ENCODE measurements around the gene GLRX.

GLRX gene

DNA sequence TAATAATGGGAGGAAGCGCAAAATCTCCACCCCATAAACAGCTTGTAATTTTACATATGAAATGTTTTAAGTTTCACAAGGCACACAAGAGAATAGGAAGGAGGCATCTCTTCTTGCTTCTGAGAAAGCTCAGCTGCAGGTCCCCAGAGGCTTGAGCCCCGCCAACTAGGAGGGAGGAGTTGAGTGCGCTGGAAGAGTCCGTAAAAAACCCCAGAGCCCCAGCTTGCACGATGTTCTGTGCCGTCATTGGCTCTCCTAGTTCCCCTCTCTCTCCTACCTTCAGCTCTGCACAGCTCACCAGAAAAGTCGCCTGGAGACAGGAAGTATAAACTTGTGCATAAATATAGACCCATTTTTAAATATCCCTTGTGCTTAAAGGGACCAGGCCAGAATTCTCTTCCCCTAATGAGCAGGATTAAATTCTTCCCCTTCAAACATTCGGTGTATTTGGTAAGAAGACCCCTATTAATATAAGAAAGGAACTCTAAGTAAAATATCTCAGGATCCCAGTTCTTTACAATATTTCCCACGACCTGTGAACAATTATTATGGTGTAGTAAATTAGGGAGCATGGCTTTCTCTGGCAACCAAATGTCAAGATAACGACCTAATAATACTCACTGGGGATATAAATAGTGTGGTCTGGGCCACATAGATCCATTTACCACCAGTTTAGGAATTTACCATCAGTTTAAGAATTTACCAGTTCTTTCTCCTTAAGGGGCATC lies 13.7 kb downstream of the GLRX start:
- DNase-seq (ENCODE audit: low read depth) = no peak

DNA sequence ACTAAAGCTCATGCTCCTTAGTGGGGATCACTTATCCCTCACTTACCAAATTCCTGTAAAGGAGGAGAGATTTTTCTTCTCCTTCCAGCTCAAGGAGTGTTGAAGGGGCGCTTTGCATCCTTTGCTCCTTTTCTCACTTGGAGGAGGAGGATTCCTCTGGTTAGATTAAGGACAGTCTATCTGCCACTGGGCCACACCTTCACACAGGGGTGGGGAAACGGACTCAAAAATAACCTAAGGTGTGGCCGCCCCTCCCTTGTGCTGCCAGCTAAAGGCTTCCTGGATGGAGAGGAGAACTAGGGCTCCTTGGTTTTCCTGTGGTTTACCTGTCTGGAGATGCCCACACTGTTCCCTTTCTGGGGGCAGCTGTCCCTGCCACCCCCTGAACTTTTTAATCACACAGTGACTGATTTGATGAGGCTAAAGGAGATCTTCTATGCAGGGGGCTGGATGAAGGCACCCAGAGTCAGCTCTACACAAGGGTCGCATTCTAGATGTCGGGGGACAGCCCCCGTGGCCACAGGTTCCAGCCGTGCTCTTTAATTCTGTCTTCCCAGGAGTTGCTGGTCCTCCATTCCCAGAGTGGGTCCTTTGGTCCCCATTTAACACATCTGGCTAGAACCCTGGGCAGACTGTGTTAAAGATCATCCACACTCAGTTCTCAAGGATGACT lies 14.4 kb downstream of the GLRX start:
- DNase-seq (ENCODE audit: low read depth) = no peak

DNA sequence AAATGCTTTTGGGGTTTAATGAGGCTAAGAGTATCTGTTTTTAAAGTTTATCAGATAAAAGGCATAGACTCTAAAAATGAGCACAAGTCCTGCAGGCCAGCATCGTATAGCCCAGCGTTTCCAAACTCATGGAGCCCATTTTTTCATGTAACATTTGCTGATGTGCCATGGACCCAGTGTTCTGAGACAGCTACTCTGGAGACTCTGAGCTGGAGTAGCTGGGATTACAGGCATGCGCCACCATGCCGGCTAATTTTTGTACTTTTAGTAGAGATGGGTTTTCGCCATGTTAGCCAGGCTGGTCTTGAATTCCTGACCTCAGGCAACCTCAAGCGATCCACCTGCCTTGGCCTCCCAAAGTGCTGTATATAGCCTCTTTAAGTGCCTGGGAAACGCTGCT lies 15.8 kb downstream of the GLRX start:
- DNase-seq (ENCODE audit: low read depth) = no peak

DNA sequence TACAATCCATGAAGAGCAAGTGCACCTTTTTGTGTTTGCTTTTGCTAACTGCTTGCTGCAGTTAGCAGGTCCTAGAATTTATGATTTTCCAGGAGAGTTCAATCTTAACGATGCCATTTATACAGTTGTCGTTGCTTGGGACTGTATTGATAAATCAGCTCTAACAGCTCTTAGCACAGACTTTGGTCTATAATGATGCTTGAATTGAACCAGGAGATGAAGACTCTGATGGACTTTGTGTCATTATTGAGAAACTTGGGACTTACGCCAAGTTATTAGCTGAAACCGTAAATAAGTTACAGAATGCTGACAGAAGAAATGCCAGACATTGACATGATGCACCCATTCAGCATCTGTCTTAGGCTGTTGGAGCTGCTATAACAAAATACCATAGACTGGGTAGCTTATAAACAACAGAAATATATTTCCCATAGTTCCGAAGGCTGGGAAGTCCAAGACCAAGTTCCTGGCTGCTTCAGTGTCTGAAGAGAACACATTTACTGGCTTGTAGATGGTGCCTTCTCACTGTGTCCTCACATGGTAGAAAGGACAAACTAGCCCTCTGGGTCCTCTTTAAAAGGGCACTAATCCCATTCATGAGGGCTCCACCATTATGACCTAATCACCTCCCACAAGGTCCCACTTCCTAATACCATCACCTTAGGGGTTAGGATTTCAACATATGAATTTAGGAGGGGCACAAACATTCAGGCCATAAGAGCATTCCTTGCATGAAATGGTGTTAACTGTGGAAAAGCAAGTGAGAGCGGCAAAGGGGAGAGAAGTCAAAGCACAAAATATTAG lies 17.6 kb downstream of the GLRX start:
- DNase-seq (ENCODE audit: low read depth) = no peak

DNA sequence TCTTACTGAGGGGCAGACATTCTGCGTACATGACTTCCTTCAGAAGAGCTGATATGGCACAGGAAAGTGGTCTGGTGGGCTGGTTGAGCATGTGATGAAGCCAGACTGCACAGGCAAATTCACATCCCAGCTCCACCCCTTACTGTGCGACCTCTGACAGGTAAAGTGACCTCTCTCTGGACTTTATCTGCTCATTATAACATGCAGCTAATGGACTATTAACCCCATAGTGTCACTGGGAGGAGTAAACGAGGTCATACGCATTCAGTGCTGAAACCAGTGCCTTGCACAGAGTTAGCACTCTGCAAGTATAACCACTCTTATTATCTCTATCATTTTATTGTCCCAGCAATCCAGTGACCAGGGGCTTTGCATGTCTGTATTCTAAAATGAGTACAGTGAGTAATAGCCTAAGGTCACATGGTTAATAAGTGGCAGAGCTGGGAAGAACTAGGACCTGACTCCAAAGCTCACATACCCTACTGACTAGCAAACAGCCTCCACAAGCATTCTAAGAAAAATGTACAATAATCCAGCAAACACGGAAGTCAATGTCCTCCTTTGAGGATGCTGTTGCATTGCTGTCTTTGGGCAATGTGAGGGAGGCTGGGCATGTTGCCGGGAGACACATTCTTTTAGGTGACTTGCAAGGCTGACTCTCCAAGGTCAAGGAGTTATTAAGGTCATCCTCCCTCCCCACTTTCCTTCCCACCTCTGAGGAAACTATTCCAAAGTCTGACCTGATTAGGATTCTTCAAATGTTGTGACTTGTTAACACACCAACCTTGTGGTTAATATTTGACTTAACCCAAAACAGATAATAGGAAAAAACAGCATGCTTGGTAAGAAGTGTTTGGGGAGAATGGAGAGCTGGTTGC lies 19.0 kb downstream of the GLRX start:
- DNase-seq (ENCODE audit: low read depth) = no peak

DNA sequence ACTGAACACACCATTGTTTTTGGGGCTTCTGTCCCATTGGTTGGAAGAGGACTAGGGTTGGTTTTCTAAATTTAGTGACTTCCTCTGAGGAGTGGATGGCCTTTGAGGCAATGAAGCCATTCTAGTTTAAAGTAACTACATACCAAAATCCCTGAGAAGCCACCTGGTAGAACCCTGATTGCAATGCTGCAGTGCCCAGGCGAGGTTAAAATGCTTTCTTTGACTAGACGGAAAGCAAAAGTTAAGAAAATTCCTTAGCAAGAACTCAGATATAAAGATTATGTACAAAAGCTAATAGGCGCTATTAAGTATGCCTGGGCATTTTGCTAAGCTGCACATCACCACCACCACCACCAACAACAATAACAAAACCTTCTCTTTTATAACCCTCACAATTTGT lies 20.6 kb downstream of the GLRX start:
- DNase-seq (ENCODE audit: low read depth) = no peak

DNA sequence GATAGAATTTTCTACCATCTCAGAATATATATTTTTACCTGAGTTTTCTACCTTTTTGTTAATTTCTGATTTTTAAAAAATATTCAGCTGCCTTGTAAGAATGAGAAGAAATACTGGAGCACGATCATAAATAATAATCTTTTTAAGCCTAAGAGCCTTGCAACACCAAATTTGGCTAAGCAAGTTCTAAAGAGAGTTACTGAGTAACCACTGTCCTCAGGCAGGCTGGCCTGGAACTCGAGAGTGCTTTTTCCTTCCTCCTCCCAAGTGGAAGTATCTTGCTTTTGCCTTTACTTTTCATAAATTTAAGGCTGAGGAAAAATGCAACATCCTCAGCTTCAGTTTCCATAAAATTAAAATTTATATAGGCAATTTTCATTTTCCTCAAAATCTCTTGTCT lies 21.0 kb downstream of the GLRX start:
- DNase-seq (ENCODE audit: low read depth) = no peak

DNA sequence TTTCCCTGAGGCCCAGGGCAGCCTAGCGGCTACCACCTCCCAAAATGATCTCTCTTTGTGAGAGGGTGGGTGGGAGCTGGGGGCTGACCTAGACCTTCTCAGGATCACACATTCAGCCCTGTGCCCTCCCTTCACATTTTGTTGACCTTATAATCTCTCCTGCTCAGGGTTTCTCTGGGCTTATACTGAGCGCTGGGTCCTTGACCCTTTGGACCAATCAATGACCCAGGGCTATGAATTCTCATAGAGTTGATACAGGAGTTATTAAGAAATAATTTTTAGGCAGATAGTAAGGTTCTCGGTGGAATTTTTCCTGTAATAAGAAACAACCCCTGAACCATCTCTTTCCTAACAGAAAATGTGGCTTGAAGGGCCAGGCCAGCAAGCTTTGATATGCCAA lies 22.0 kb downstream of the GLRX start:
- no peak for DNase-seq (ENCODE audit: low read depth)

DNA sequence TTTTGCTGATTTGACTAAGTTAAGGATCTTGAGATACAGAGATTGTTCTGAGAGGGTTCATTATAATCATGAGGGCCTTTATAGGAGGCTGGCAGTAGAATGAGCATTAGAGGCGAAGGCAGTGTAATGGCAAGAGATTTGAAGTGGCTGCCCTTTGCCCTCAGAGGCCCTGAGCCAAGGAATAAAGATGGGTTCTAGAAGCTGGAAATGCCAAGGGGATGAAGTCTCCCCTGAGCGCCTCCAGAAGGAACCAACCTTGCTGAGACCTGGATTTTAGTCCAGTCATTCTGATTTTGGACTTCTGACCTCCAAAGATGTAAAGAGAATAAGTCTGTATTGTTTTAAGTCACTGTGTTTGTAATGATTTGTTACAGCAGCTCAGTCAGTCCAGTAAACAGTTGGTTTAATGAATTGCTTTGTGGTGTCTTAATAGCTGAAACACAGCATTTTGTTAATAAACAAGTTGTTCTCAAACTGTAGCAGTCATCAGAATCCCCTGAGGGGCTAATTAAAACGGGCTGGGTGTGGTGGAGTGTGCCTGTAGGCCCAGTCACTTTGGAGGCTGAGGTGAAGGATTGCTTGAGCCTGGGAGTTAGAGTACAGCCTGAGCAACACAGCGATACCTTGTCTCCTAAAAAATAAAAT lies 23.2 kb downstream of the GLRX start:
- DNase-seq (ENCODE audit: low read depth) = no peak

DNA sequence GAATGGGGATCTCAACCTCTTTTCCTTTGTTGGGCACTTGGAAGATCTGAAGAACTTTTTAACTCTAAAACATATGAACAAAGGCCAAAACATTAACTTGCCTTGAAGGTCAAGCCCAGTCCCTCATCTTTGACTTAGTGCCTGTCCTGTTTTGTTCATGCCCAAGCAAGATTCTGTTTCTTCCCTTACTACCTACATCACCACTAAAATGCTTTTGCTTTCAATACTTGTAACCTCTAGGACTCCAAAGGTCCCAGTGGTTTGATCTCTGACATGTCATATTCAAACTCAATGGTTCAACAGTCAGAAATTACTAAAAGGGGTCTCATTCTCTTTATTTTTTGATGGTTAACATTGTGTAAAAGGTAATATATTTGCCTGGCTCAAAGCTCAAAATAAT lies 24.0 kb downstream of the GLRX start:
- DNase-seq (ENCODE audit: low read depth) = no peak

DNA sequence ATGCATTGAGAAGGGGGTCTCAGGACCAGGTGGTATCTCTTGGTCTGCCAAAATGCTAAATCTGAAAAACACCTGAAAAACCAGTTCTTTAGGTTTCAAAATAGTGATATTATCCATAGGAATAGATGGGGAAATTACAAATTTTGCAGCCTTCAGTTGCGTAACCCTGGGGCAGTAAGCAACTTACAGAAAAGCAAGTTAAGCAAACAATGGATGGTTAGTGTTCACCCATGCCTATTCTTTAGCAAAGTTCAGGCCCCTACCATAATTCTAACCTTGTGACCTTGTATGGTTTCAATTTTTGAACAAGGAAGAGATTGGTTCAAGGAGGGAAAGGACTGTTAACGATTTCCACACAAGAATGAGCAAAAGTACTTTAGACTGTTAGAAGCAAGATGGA lies 24.5 kb downstream of the GLRX start:
- no peak for DNase-seq (ENCODE audit: low read depth)

DNA sequence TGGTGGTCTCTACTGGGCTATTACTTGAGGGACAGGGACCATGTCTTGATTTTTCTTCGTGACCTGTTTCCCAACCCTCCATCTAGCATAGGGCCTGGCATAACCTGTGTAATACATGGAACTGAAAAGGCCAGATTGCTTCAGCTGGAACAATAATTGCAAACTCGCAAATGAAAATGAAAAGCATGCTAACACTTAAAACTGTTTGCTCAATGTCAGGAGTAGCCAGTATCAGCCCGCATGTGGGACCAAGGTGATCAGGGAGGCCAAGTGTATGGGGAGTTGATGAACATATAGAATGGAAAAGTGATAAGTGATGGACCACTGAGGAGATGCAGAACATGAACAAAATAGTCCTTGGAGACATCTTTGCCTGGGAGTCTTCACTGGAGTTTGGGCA lies 25.2 kb downstream of the GLRX start:
- DNase-seq (ENCODE audit: low read depth) = no peak

DNA sequence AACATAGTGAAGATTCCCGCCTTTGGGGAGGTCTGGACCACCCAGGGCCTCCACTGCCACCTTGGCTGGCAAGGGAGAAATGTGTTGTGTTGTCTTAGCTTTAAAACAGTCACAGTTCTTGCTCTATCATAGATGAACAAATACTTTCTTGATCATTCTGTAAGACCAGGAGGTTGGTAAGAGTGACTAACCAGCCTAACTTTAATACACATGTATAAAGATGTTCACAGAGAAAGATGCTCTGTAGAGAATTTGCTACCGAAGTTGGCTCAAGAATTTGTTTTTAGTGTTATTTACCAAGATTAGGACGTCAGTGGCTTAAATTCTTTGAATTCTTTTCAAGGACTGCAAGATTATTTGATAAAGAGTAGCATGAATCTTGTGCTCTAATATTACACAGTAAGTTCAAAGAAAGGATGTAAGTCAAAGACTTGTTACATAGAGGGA lies 28.4 kb downstream of the GLRX start:
- no peak for DNase-seq (ENCODE audit: low read depth)

DNA sequence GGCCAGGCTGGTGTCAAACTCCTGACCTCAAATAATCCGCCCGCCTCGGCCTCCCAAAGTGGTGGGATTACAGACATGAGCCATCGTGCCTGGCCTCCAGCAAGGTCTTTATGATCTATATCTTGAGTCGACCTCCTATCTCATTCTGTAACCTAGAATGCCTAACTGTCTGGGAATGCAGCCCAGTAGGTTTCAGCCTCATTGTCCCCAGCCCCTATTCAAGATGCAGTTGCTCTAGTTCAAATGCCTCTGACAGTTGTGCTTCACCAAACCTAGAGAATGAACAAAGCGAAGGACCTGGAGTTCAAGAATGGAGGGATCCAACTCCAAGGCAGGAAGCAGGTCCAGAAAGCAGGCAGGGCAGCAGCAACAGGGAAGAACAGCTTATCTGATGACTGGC lies 30.8 kb downstream of the GLRX start:
- no peak for DNase-seq (ENCODE audit: low read depth)

DNA sequence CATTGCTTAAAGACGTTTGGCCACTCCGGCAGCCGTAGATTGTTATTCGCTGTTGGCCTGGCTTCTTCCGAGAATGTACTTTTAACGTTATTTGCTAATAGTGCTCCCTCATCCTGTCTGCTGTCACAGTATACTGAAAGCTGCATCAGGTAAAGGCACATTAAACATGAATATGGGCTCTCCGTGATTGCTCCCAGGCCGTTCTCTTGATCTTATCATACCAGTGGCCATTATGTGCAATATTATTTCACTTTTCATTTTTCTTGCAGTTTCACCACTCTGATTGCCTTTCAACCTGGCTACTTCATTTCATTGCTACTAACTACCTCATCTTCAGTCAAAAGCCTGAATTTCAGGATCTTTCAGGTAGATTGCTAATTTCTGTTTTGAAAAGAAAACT lies 34.0 kb downstream of the GLRX start:
- no peak for DNase-seq (ENCODE audit: low read depth)

DNA sequence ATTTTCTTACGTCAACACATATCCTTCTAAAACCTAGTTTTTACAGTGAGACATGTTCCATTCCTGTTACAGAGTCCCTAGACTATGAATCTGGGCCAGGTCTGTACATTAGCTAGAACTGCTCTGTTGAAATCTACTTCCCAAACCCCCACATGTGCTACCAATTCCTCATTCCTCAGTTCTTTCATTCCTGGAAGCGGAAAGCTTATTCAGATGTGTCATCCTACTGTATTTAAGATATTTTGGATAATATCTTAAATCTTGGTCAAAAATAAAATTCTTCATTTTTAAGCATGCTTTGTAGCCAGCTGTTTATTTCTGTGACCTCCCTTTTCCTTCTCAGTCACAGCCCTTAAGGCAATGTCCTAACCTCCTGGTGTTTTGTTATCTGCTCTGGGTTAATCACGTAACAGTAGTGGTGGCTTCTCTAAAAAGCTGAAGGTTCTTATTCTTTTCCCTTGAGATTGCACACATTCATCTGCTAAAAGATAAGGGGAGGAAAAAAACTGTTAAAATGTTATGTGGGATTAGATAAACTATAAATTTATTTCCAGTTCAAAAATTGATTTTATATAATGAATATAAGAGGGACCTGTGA lies 35.6 kb downstream of the GLRX start:
- DNase-seq (ENCODE audit: low read depth) = no peak

DNA sequence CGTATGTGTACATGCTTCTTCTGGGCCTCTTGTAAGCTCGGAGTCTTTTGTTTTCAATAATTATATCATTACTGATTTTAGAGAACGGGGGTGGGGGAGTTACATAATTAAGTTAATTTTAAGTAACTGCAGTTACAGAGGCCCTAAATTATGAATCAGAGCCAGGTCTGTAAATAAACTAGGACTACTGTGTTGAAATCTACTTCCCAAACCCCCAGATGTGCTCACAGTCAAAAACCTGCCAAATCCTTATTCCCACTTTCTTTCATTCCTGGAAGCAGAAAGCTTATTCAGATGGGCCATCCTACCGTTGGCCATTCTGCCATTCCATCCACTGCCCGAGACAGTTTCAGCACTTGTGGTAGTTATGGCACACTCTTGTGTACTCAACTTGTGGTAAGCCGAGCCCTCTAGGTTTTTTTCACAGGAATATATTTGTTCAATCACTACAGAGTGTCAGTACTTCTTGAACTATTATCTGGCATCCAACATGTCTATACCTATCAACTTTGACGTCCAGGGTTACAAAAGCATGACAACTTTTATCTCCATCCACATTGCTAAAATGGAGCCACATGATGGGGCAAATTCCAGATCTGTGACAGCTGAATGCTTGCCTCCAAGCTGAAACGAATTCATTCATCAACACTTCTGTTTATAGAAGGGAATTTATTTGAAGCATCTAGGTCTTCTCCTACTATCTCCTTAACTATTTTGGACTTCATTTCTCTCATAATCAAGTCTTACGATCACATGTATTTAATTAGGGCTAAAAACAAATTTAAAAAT lies 37.8 kb downstream of the GLRX start:
- no peak for DNase-seq (ENCODE audit: low read depth)

DNA sequence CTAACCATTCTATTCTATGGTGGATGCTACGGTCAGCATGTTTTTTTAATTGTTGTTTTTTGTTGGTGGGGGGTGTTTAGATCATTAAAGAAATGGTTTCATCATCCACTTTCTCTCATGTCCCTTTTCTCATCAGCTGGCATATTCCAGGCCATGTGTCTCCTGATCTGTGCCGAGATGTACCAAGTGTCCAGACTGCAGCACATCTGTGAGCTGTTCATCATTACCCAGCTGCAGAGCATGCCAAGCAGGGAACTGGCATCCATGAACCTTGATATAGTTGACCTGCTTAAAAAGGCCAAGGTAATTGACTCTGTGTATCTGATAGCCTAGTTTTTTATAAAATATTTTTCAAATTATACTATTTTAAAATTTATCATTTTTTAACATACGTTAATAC lies 38.9 kb downstream of the GLRX start:
- no peak for DNase-seq (ENCODE audit: low read depth)

DNA sequence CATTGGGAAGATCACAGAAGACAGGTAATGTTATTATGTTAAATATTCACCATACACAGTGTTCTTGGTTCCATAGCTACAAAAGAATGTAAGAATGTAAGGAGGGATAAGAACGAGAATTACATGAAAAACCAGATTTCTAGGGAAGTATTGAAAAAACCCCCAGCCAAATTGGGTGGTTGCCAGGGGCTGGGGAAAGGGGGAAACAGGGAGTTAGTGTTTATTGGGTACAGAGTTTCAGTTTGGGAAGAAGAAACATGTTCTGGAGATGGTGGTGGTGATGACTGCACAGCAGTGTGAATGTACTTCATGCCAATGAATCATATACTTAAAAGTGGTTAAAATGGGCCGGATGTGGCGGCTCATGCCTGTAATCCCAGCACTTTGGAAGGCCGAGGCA lies 40.3 kb downstream of the GLRX start:
- no peak for DNase-seq (ENCODE audit: low read depth)

DNA sequence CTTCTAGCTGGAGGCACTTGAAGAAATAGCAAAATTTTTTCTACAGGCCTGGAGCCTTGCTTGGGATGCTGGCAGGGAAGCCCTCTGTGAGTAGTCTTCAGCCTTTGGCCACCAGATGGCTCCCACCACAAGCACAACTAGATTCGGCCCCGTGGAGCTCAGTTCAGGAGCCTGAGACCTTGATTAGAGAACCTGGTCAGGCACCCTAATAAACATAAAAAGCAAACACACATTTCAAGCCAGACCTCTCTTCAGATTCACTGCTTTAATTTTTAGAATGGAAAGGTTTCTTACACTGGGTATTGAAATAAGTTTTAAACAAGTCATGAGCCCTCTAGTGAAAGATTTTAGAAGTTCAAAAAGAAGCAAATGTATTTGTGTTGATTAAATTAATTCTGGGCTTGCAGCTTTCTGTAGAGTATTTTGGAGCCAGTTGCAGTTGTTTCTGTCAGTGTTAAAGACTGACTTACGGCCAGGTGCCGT lies 41.4 kb downstream of the GLRX start:
- DNase-seq (ENCODE audit: low read depth) = peak; percentile 26

Data from stimulated activated CD8-positive, alpha-beta memory T cell treated with anti-CD3 and anti-CD28 coated beads, Interleukin-15, amount 100 ng/mL, for 24 hours (primary cell).